ENCODE results near the gene NTF4. TPM values are rescaled to one million over a fixed set of nuclear protein-coding genes. Genes with fewer than 3 reads are reported as not detected.
"Not testable (repeated sequence)": the region's sequence is repeated elsewhere in the genome, so short reads cannot be mapped to it uniquely, and the experiment has no call there.

NTF4 gene
- total and polyA plus RNA-seq, 7 donors = 1.8 to 7.4 (median 5.6) TPM

DNA sequence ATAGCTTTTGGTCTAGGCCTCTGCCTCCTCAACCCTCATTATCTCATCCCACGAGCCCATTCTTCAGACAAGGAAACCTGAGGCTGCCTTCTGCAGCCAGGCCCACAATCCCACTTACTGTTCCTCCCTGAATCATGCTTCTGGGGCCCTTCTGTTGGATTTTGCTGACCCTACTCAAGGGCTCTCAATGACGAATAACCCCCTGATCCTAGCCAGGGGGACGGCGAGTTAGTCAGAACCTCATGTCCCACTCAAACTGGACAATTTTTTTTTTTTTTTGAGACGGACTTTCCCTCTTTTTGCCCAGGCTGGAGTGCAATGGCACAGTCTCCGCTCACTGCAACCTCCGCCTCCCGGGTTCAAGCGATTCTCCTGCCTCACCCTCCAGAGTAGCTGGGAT, 42.5 kb downstream of the NTF4 start:
- WGBS, 3 donors = 89 to 91% (median 89%) methylated on average over 9 of the region's 9 CpGs
- H3K27me3 ChIP-seq (ENCODE audit: insufficient read depth in 3 of 3, low read length in 2 of 3) = no peaks in the 10 kb centered on the region
- no peaks in the 10 kb centered on the region for H3K36me3 ChIP-seq (ENCODE audit: insufficient read depth in 1 of 2, low read depth in 1 of 2)
- intact Hi-C loops (cut with DNase I) = no loop called here
- H3K4me3 ChIP-seq = no peak overlapping the region
- TF ChIP-seq CTCF (IDR thresholded peaks at IDR 0.05) = no peak
- no peaks in the 10 kb centered on the region for H3K9me3 ChIP-seq
- peaks cover 7% of the 10 kb centered on the region for H3K4me1 ChIP-seq
- DNase-seq (no peak), ATAC-seq (no peak)
- H3K27ac ChIP-seq = no peak overlapping the region

GRCh38 chr19:49020931-49021895, 43.4 kb downstream of the NTF4 start:
- ATAC-seq (no peak), DNase-seq (no peak)
- Histone ChIP-seq H3K27me3 (ENCODE audit: insufficient read depth in 3 of 3, low read length in 2 of 3) (no peaks in the 10 kb centered on the region), H3K4me3 (no peak overlapping the region), H3K4me1 (peaks cover 7% of the 10 kb centered on the region), H3K27ac (no peak overlapping the region), H3K9me3 (no peaks in the 10 kb centered on the region), H3K36me3 (ENCODE audit: insufficient read depth in 1 of 2, low read depth in 1 of 2) (peaks cover 0 to 1% of the 10 kb centered on the region in 2 donors)
- intact Hi-C loops (cut with DNase I) = no loop called here
- no peak for TF ChIP-seq CTCF (IDR thresholded peaks at IDR 0.05)
- WGBS, 3 donors = 45 to 54% (median 50%) methylated on average over 16 of the region's 16 CpGs

DNA sequence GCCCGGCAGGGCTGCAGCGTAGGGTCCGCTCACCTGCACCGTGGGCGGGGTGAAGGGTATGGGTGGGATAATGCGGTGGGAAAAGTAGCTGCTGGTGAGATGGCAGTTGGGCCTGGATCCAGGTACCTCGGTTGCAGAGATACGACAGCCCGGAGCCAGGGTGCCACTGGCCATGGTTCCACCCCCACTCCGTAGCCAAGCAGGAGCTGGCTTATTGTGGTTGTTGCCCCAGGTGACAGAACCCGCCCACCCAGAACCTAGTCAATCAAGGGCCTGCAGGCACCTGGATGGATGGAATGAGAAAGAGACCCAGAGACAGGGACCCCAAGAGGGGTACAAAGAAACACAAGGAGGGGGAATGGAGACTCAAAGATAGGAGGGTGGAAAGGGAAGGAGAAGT, 44.3 kb downstream of the NTF4 start:
- Histone ChIP-seq H3K27ac (no peak overlapping the region), H3K9me3 (no peaks in the 10 kb centered on the region), H3K4me1 (peaks cover 7% of the 10 kb centered on the region), H3K36me3 (ENCODE audit: insufficient read depth in 1 of 2, low read depth in 1 of 2) (peaks cover 2 to 10% of the 10 kb centered on the region in 2 donors), H3K27me3 (ENCODE audit: insufficient read depth in 3 of 3, low read length in 2 of 3) (no peaks in the 10 kb centered on the region), H3K4me3 (no peak overlapping the region)
- TF ChIP-seq CTCF (IDR thresholded peaks at IDR 0.05) = no peak
- ATAC-seq (no peak), DNase-seq (no peak)
- intact Hi-C loops (cut with DNase I) = no loop called here
- WGBS, 3 donors = 76 to 79% (median 78%) methylated on average over 11 of the region's 11 CpGs

GRCh38 chr19:49019242-49019932, 45.2 kb downstream of the NTF4 start:
- no peak for TF ChIP-seq CTCF (IDR thresholded peaks at IDR 0.05)
- intact Hi-C loops (cut with DNase I) = no loop called here
- DNase-seq (peak; percentile 68 to 90), ATAC-seq (peak; percentile 74 to 89 (median 78))
- no peaks in the 10 kb centered on the region for H3K9me3 ChIP-seq
- peaks cover 10 to 19% of the 10 kb centered on the region in 2 donors for H3K36me3 ChIP-seq (ENCODE audit: insufficient read depth in 1 of 2, low read depth in 1 of 2)
- peaks cover 7% of the 10 kb centered on the region for H3K4me1 ChIP-seq
- no peak overlapping the region for H3K27ac ChIP-seq
- H3K4me3 ChIP-seq = peak overlapping the region; percentile 66
- H3K27me3 ChIP-seq (ENCODE audit: insufficient read depth in 3 of 3, low read length in 2 of 3) = no peaks in the 10 kb centered on the region
- 13 to 20% (median 14%) methylated on average over 38 to 41 of the region's 41 CpGs for WGBS, 3 donors

GRCh38 chr19:49018388-49019241, 46.0 kb downstream of the NTF4 start:
- DNase-seq; H3K27ac ChIP-seq; H3K27me3 ChIP-seq (ENCODE audit: insufficient read depth in 3 of 3, low read length in 2 of 3); H3K4me1 ChIP-seq; H3K9me3 ChIP-seq; intact Hi-C loops (cut with DNase I): not testable (repeated sequence)
- Histone ChIP-seq H3K4me3 (peak overlapping the region; percentile 66), H3K36me3 (ENCODE audit: insufficient read depth in 1 of 2, low read depth in 1 of 2) (peaks cover 12 to 26% of the 10 kb centered on the region in 2 donors)
- peak; percentile 5 to 45 (median 18) for ATAC-seq
- WGBS, 3 donors = 2 to 4% (median 4%) methylated on average over 42 to 50 of the region's 50 CpGs

Data from psoas muscle (tissue), 8 donors.